Measurements from ENCODE around the gene FBXO38.
"Not testable (repeated sequence)": the region's sequence is repeated elsewhere in the genome, so short reads cannot be mapped to it uniquely, and the experiment has no call there.

FBXO38 gene

DNA sequence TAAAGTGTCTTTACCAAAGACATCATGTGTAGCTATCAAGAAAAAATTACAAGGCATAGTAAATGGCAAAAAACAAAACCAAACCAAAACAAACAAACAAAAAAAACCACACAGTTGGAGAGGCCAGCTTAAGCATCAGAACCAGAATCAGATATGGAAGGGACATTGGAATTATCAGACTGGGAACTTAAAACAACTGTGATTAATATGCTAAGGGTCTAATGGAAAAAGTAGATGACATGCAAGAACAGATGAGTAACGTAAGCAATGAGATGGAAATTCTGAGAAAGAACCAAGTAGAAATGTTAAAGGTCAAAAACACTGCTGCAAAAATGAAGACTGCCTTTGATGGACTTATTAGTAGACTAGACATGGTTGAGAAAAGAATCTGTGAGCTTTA is 75.9 kb downstream of the FBXO38 start:
- H3K36me3 Mint-ChIP-seq (ENCODE audit: low read depth), result no peaks in the 10 kb centered on the region
- H3K4me1 Mint-ChIP-seq, result no peaks in the 10 kb centered on the region
- H3K27ac Mint-ChIP-seq, result no peak overlapping the region
- no peak overlapping the region for H3K4me3 Mint-ChIP-seq
- peaks cover 9% of the 10 kb centered on the region for H3K27me3 Mint-ChIP-seq (ENCODE audit: low read depth)
- H3K9me3 Mint-ChIP-seq, result no peaks in the 10 kb centered on the region
- TF ChIP-seq, protein P1, sequence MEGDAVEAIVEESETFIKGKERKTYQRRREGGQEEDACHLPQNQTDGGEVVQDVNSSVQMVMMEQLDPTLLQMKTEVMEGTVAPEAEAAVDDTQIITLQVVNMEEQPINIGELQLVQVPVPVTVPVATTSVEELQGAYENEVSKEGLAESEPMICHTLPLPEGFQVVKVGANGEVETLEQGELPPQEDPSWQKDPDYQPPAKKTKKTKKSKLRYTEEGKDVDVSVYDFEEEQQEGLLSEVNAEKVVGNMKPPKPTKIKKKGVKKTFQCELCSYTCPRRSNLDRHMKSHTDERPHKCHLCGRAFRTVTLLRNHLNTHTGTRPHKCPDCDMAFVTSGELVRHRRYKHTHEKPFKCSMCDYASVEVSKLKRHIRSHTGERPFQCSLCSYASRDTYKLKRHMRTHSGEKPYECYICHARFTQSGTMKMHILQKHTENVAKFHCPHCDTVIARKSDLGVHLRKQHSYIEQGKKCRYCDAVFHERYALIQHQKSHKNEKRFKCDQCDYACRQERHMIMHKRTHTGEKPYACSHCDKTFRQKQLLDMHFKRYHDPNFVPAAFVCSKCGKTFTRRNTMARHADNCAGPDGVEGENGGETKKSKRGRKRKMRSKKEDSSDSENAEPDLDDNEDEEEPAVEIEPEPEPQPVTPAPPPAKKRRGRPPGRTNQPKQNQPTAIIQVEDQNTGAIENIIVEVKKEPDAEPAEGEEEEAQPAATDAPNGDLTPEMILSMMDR (IDR thresholded peaks at IDR 0.05; ENCODE audit: unreplicated experiment in 3 of 3), result no peak

DNA sequence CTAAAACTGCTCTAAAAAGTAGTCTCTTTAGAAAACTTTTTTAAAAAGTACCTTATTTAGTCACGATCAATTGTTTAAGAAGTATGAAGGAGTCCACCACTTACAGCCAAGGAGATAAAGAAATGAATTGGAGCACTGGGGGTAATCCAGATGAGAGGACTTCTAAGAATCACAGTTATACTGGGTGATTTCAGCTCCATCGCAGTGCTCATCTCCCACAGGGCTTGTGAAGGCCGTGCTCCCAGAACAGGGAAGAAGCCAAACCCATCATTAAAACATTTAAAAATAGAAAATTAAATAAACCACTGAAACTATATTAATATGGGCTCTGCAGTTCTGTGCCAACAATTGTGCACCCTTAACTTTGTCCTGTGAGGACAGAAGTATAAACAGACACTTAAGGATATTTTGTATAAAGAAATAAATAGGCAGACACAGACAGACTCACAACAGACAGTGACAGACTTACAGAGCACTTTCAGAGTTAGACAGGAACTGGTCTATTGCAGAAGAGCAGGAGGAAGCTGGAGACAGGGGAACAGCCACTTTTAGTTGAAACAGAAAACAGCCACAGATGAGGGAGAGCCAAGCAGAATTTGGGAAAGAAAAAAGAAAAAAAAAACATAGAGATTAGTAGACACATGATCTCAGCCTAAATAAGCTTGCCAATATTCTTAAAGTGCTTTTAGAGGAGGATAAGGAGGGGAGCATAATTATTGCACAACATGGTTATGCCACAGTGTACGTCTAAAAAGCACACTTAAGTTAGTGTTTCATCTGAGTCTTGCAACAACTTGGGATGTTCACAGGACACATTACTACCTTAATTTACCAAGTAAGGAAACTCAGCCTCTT is 81.8 kb downstream of the FBXO38 start:
- H3K4me3 Mint-ChIP-seq, result no peak overlapping the region
- no peaks in the 10 kb centered on the region for H3K36me3 Mint-ChIP-seq (ENCODE audit: low read depth)
- no peaks in the 10 kb centered on the region for H3K27me3 Mint-ChIP-seq (ENCODE audit: low read depth)
- TF ChIP-seq, protein P1 (IDR thresholded peaks at IDR 0.05; ENCODE audit: unreplicated experiment in 3 of 3), result no peak
- H3K9me3 Mint-ChIP-seq, result no peaks in the 10 kb centered on the region
- H3K4me1 Mint-ChIP-seq, result no peaks in the 10 kb centered on the region
- H3K27ac Mint-ChIP-seq, result no peak overlapping the region

DNA sequence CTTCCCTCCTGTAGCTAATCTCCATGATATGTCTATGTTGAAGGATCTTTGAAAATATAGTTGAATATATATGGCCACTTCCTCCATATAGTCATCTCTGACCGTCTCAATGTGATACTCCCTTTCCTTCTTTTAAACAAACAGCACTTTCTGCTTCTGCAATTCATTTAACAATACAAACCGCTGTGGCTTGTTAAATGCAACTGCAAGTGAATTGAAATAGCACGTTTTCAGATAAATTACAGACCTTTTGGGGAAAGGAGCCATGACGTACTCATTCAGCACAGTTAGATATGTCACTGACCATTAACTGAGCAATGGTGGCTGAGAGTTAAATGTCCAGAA is 82.5 kb downstream of the FBXO38 start:
- TF ChIP-seq, protein P1 (IDR thresholded peaks at IDR 0.05; ENCODE audit: unreplicated experiment in 3 of 3), result no peak
- H3K27ac Mint-ChIP-seq, result no peak overlapping the region
- no peaks in the 10 kb centered on the region for H3K27me3 Mint-ChIP-seq (ENCODE audit: low read depth)
- no peaks in the 10 kb centered on the region for H3K4me1 Mint-ChIP-seq
- no peak overlapping the region for H3K4me3 Mint-ChIP-seq
- no peaks in the 10 kb centered on the region for H3K36me3 Mint-ChIP-seq (ENCODE audit: low read depth)
- H3K9me3 Mint-ChIP-seq, result no peaks in the 10 kb centered on the region

DNA sequence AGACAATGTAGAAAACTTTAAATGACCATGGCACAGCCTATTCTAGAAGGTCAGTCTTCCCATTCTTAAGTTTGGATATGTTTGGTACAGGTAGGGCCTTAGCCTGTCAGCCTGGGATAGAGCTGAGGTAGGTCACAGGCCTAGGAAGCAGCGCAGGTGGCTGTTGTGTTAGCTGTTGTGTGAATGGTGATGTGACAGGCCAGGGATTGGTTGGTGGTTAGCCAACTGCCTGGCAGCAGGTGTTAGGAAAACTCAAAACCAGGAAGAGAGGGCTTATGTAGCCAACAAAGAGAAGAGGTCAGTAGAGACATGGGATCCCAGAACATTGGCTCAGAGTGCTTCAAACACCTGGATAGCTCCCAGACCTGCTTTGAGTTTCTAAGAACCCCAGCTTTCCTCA is 84.2 kb downstream of the FBXO38 start:
- no peaks in the 10 kb centered on the region for H3K4me1 Mint-ChIP-seq
- H3K27me3 Mint-ChIP-seq (ENCODE audit: low read depth), result no peaks in the 10 kb centered on the region
- no peaks in the 10 kb centered on the region for H3K36me3 Mint-ChIP-seq (ENCODE audit: low read depth)
- no peak overlapping the region for H3K27ac Mint-ChIP-seq
- no peaks in the 10 kb centered on the region for H3K9me3 Mint-ChIP-seq
- TF ChIP-seq, protein P1 (IDR thresholded peaks at IDR 0.05; ENCODE audit: unreplicated experiment in 3 of 3), result no peak
- no peak overlapping the region for H3K4me3 Mint-ChIP-seq

DNA sequence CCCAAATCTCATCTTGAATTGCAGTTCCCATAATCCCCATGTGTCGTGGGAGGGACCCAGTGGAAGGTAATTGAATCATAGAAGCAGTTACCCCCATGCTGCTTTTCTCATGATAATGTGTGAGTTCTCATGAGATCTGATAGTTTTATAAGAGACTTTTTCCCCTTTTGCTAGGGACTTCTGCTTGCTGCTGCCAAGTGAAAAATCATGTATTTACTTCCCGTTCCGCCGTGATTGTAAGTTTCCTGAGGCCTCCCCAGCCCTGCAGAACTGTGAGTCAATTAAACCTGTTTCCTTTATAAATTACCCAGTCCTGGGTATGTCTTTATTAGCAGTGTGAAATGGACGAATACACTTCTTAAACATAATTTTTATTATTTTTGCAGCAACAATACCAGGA is 85.0 kb downstream of the FBXO38 start:
- H3K4me3 Mint-ChIP-seq, result not testable (repeated sequence)

DNA sequence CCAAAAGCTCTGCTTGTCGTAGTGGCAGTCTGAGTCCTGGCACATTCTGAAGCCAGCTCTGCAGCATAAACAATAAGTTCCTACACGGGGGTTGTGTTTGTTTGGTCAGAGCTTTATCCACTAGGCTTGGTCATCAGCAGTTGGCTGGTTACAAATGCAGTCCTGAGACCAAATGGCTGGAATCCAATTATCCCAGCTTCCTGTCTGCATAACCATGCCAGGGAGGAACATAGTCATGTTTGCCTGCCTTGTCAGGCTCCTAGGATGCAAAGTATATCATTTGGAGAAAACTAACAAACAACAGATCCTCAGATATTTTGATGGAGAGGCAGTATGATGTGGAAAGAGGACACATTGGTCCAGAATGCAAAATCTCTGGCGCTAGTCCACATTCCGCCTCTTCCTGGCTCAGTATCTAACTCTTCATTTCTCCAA is 85.8 kb downstream of the FBXO38 start:
- TF ChIP-seq, protein P1 (IDR thresholded peaks at IDR 0.05; ENCODE audit: unreplicated experiment in 3 of 3), result no peak
- H3K27ac Mint-ChIP-seq, result no peak overlapping the region
- no peaks in the 10 kb centered on the region for H3K27me3 Mint-ChIP-seq (ENCODE audit: low read depth)
- H3K4me3 Mint-ChIP-seq, result no peak overlapping the region
- no peaks in the 10 kb centered on the region for H3K4me1 Mint-ChIP-seq
- H3K9me3 Mint-ChIP-seq, result no peaks in the 10 kb centered on the region
- no peaks in the 10 kb centered on the region for H3K36me3 Mint-ChIP-seq (ENCODE audit: low read depth)

More for the DNA sequence above, 85.0 kb downstream of the FBXO38 start:
- not testable (repeated sequence) for H3K36me3 Mint-ChIP-seq (ENCODE audit: low read depth); H3K27ac Mint-ChIP-seq; H3K9me3 Mint-ChIP-seq; H3K4me1 Mint-ChIP-seq; H3K27me3 Mint-ChIP-seq (ENCODE audit: low read depth)
